GM19351 (cell line): ENCODE data around the gene GAL3ST3.
"Not testable (repeated sequence)": the region's sequence is repeated elsewhere in the genome, so short reads cannot be mapped to it uniquely, and the experiment has no call there.

Source experiments
- ATAC-seq: cut with Tn5 transposase; IDR thresholded peaks from one replicate; pipeline ENCODE4 v1.9.1; 2021; ENCODE audit warnings: mild to moderate bottlenecking, moderate library complexity; ENCODE audit not compliant: unreplicated experiment

Gene GAL3ST3

GRCh38 chr11:66045177-66045639, 3.8 kb downstream of the GAL3ST3 start:
- no peak for ATAC-seq

GRCh38 chr11:66044757-66045156, 4.2 kb downstream of the GAL3ST3 start:
- ATAC-seq, result no peak

- ATAC-seq, result no peak
Measured at GRCh38 chr11:66042996-66043906, 5.7 kb downstream of the GAL3ST3 start.

GRCh38 chr11:66042227-66042995, 6.5 kb downstream of the GAL3ST3 start:
- no peak for ATAC-seq

GRCh38 chr11:66039765-66040164, 9.2 kb downstream of the GAL3ST3 start:
- no peak for ATAC-seq

- no peak for ATAC-seq
Measured at GRCh38 chr11:66037327-66037726, 11.6 kb downstream of the GAL3ST3 start.

- ATAC-seq, result no peak
Measured at GRCh38 chr11:66036334-66036710, 12.6 kb downstream of the GAL3ST3 start.

GRCh38 chr11:66035653-66036333, 13.2 kb downstream of the GAL3ST3 start:
- no peak for ATAC-seq

GRCh38 chr11:66032957-66033735, 15.8 kb downstream of the GAL3ST3 start:
- no peak for ATAC-seq

- ATAC-seq, result no peak
Measured at GRCh38 chr11:66026017-66026529, 22.9 kb downstream of the GAL3ST3 start, which contains the start of gene CATSPER1. Gene CATSPER1 (minus strand): TSS chr11:66026479. CDS start chr11:66026379, 100 bp downstream.

- not testable (repeated sequence) for ATAC-seq
Measured at GRCh38 chr11:66023186-66023440, 25.8 kb downstream of the GAL3ST3 start.

- no peak for ATAC-seq
Measured at GRCh38 chr11:66022401-66023185, 26.4 kb downstream of the GAL3ST3 start.

GRCh38 chr11:66020618-66021357, 28.2 kb downstream of the GAL3ST3 start:
- no peak for ATAC-seq

- ATAC-seq, result no peak
Measured at GRCh38 chr11:66020212-66020611, 28.7 kb downstream of the GAL3ST3 start.

GRCh38 chr11:66017321-66017720, 31.6 kb downstream of the GAL3ST3 start:
- ATAC-seq, result no peak

GRCh38 chr11:66016793-66017177, 32.2 kb downstream of the GAL3ST3 start:
- ATAC-seq, result no peak

GRCh38 chr11:66015936-66016792, 32.8 kb downstream of the GAL3ST3 start:
- ATAC-seq, result no peak

GRCh38 chr11:66015454-66015881, 33.5 kb downstream of the GAL3ST3 start:
- ATAC-seq, result no peak
